ENCODE results near the gene LSM14A. TPM values are rescaled to one million over a fixed set of nuclear protein-coding genes. Genes with fewer than 3 reads are reported as not detected.

LSM14A gene
- total RNA-seq, 1 experiment from 2014 or later, result 67.4 TPM

- no peak for DNase-seq
- Histone ChIP-seq H4K20me1 (ENCODE audit: low read length) (no peaks in the 10 kb centered on the region), H3K4me3 (ENCODE audit: low read length) (no peak overlapping the region), H3K27ac (ENCODE audit: low read length) (no peak overlapping the region), H3K9ac (ENCODE audit: low read length) (no peak overlapping the region), H2AFZ (ENCODE audit: low read length) (no peak overlapping the region), H3K79me2 (ENCODE audit: low read length) (no peaks in the 10 kb centered on the region), H3K9me2 (replicated peaks; ENCODE audit: low read length) (no peaks in the 10 kb centered on the region), H3K9me3 (ENCODE audit: low read length) (no peaks in the 10 kb centered on the region), H3K36me3 (ENCODE audit: low read depth, low read length) (no peaks in the 10 kb centered on the region), H3K4me2 (ENCODE audit: low read length) (no peak overlapping the region), H3F3A (ENCODE audit: low read length, unreplicated experiment) (no peaks in the 10 kb centered on the region), H3K27me3 (ENCODE audit: low read length) (no peaks in the 10 kb centered on the region), H3K4me1 (ENCODE audit: insufficient read depth, low read length) (no peaks in the 10 kb centered on the region)
- no peak for ATAC-seq
- no TSS peak for BruUV-seq (replicated peaks)
- intact Hi-C loops (cut with micrococcal nuclease), result no loop called here
- ChIA-PET POLR2A (ENCODE audit: unreplicated experiment) (no interaction called here), CTCF (no interaction called here)
- no peak for TF ChIP-seq EZH2phosphoT487 (IDR thresholded peaks at IDR 0.05; ENCODE audit: borderline replicate concordance, low read length)
- TF ChIP-seq EZH2 (IDR thresholded peaks at IDR 0.05; ENCODE audit: low read length, unreplicated experiment), result no peak
- no peak for TF ChIP-seq CTCF (conservative IDR thresholded peaks at IDR 0.05; ENCODE audit: low read depth, low read length)
Observed at GRCh38 chr19:34150558-34150957, 21.7 kb upstream of the LSM14A start.

- Histone ChIP-seq H3K9me3 (ENCODE audit: low read length) (no peaks in the 10 kb centered on the region), H3K9ac (ENCODE audit: low read length) (no peak overlapping the region), H3F3A (ENCODE audit: low read length, unreplicated experiment) (no peaks in the 10 kb centered on the region), H3K27ac (ENCODE audit: low read length) (no peak overlapping the region), H4K20me1 (ENCODE audit: low read length) (no peaks in the 10 kb centered on the region), H2AFZ (ENCODE audit: low read length) (no peak overlapping the region), H3K36me3 (ENCODE audit: low read depth, low read length) (no peaks in the 10 kb centered on the region), H3K4me1 (ENCODE audit: insufficient read depth, low read length) (no peaks in the 10 kb centered on the region), H3K27me3 (ENCODE audit: low read length) (no peaks in the 10 kb centered on the region), H3K4me3 (ENCODE audit: low read length) (no peak overlapping the region), H3K9me2 (replicated peaks; ENCODE audit: low read length) (no peaks in the 10 kb centered on the region), H3K79me2 (ENCODE audit: low read length) (no peaks in the 10 kb centered on the region), H3K4me2 (ENCODE audit: low read length) (no peak overlapping the region)
- POLR2A ChIA-PET (ENCODE audit: unreplicated experiment), result no interaction called here
- TF ChIP-seq CTCF (conservative IDR thresholded peaks at IDR 0.05; ENCODE audit: low read depth, low read length) (no peak), EZH2phosphoT487 (IDR thresholded peaks at IDR 0.05; ENCODE audit: borderline replicate concordance, low read length) (no peak), EZH2 (IDR thresholded peaks at IDR 0.05; ENCODE audit: low read length, unreplicated experiment) (no peak)
- no peak for ATAC-seq
- intact Hi-C loops (cut with micrococcal nuclease), result no loop called here
- no peak for DNase-seq
- CTCF ChIA-PET, result no interaction called here
- BruUV-seq (replicated peaks), result no TSS peak
Observed at GRCh38 chr19:34151439-34151838, 20.9 kb upstream of the LSM14A start.

- intact Hi-C loops (cut with micrococcal nuclease), result no loop called here
- no peak overlapping the region for H3K4me3 ChIP-seq (ENCODE audit: low read length)
- H3K4me2 ChIP-seq (ENCODE audit: low read length), result no peak overlapping the region
- POLR2A ChIA-PET (ENCODE audit: unreplicated experiment), result no interaction called here
- H3F3A ChIP-seq (ENCODE audit: low read length, unreplicated experiment), result no peaks in the 10 kb centered on the region
- no peak overlapping the region for H3K27ac ChIP-seq (ENCODE audit: low read length)
- no peaks in the 10 kb centered on the region for H4K20me1 ChIP-seq (ENCODE audit: low read length)
- DNase-seq (no peak), ATAC-seq (no peak)
- no peaks in the 10 kb centered on the region for H3K79me2 ChIP-seq (ENCODE audit: low read length)
- no peaks in the 10 kb centered on the region for H3K9me3 ChIP-seq (ENCODE audit: low read length)
- no peaks in the 10 kb centered on the region for H3K9me2 ChIP-seq (replicated peaks; ENCODE audit: low read length)
- no peaks in the 10 kb centered on the region for H3K27me3 ChIP-seq (ENCODE audit: low read length)
- no peak overlapping the region for H3K9ac ChIP-seq (ENCODE audit: low read length)
- TF ChIP-seq CTCF (conservative IDR thresholded peaks at IDR 0.05; ENCODE audit: low read depth, low read length), result no peak
- no peak for TF ChIP-seq EZH2 (IDR thresholded peaks at IDR 0.05; ENCODE audit: low read length, unreplicated experiment)
- TF ChIP-seq EZH2phosphoT487 (IDR thresholded peaks at IDR 0.05; ENCODE audit: borderline replicate concordance, low read length), result no peak
- no TSS peak for BruUV-seq (replicated peaks)
- H3K36me3 ChIP-seq (ENCODE audit: low read depth, low read length), result no peaks in the 10 kb centered on the region
- CTCF ChIA-PET, result no interaction called here
- H2AFZ ChIP-seq (ENCODE audit: low read length), result no peak overlapping the region
- no peaks in the 10 kb centered on the region for H3K4me1 ChIP-seq (ENCODE audit: insufficient read depth, low read length)
Observed at GRCh38 chr19:34154401-34154800, 17.9 kb upstream of the LSM14A start.

All from PC-3 (cell line).